Measurements from ENCODE around the gene LRRC47. TPM values are rescaled to one million over a fixed set of nuclear protein-coding genes. Genes with fewer than 3 reads are reported as not detected.
A peak's percentile ranks its signal among the peaks of the same experiment; 100 is the strongest.

The LRRC47 gene
- polyA plus RNA-seq, 1 of the 3 experiments (the other 2 are of a cell fraction): 34.6 TPM

DNA sequence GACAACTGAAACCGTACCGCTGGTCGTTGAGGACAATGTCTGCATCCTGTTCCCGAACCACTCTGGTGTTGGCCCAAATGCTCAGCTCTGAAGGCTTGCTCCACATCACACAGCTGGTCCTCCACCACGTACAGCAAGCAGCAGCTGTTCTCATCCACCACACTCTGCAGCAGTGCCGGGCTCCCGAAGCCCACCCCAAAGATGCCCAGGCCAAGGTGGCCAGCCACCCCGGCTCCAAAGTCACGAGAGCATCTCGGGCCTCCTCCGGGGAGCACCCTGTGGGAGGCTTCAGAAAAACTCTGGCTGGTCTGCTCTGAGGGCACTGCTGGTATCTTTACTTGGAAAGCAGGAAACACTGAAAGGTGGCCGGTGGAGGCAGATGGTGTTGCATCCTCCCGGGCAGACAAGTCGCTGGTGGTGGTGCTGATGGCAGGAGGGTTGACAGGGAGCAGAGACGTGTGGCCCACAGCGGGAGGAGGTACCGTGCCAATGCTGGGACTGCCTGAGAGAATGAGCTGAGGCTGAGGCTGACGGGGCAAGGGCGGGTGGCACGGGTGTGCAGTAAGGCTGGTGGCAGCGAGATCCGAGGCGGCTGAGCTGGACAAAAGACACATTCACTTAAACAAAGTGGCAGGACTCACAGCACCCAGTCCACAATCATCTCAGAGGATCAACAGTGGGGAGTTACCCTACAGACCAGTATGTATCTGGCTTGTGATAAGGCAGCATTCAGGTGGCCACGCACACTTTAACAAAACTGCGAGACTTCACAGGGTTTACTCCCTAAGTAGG, 50.5 kb downstream of the LRRC47 start:
- Histone ChIP-seq H3K9me3 (no peaks in the 10 kb centered on the region), H3K9ac (no peak overlapping the region), H3K27ac (ENCODE audit: low read depth in 2 of 2, low read length in 1 of 2) (no peak overlapping the region), H3K79me2 (ENCODE audit: insufficient read depth) (peaks cover 4% of the 10 kb centered on the region; the same call in 1 of the 2 replicates), H3F3A (replicated peaks; ENCODE audit: insufficient read depth) (peaks cover 10% of the 10 kb centered on the region), H3K4me3 (ENCODE audit: low read depth in 2 of 2, low read length in 1 of 2) (peak overlapping the region; percentile 56 to 79; a peak in 3 of 4 replicates), H4K20me1 (ENCODE audit: insufficient read depth) (no peaks in the 10 kb centered on the region), H3K9me2 (no peaks in the 10 kb centered on the region), H3K4me2 (peak overlapping the region; percentile 75; the same call in 1 of the 2 replicates), H3K4me1 (ENCODE audit: control insufficient read depth in 1 of 2, insufficient read depth in 2 of 2, low read depth in 1 of 2, low read length in 1 of 2) (peaks cover 0 to 28% of the 10 kb centered on the region in 2 experiments; a peak in 1 of 4 replicates), H3K27me3 (ENCODE audit: insufficient read depth) (no peaks in the 10 kb centered on the region), H3K36me3 (replicated peaks in 1 of 2; ENCODE audit: control insufficient read depth in 1 of 2, insufficient read depth in 2 of 2, low read length in 1 of 2) (peaks cover 0 to 19% of the 10 kb centered on the region in 2 experiments), H2AFZ (ENCODE audit: low read depth) (no peak overlapping the region)
- POLR2A ChIA-PET: no interaction called here
- CTCF ChIA-PET: interaction anchor here (1.4 kb wide), 2 partner anchors 22 to 30 kb away, joined by 4 to 5 read pairs; no protein-coding TSS in a partner anchor
- no peak for DNase-seq
- TF ChIP-seq IRF3 (IDR thresholded peaks at IDR 0.05; ENCODE audit: low read depth, low read length) (no peak), EZH2phosphoT487 (IDR thresholded peaks at IDR 0.05; ENCODE audit: borderline replicate concordance, low read depth) (no peak), FOXM1 (IDR thresholded peaks at IDR 0.05; ENCODE audit: low read depth) (no peak), NFIC (IDR thresholded peaks at IDR 0.05; ENCODE audit: borderline replicate concordance) (no peak), YY1 (IDR thresholded peaks at IDR 0.05; ENCODE audit: low read depth) (no peak), GATA2 (CRISPR knock-in tag; IDR thresholded peaks at IDR 0.05) (no peak), TEAD4 (IDR thresholded peaks at IDR 0.05; ENCODE audit: borderline replicate concordance, insufficient read depth) (no peak), EP300 (IDR thresholded peaks at IDR 0.05; ENCODE audit: borderline replicate concordance in 1 of 2, low read depth in 1 of 2, low read length in 1 of 2) (no peak), REST (IDR thresholded peaks at IDR 0.05; ENCODE audit: low read depth, low read length) (no peak), TAF1 (IDR thresholded peaks at IDR 0.05; ENCODE audit: borderline replicate concordance, low read depth, low read length) (no peak), GABPA (IDR thresholded peaks at IDR 0.05; ENCODE audit: low read depth) (no peak), SIN3A (IDR thresholded peaks at IDR 0.05; ENCODE audit: borderline replicate concordance, low read depth, low read length) (no peak), RFX5 (IDR thresholded peaks at IDR 0.05; ENCODE audit: low read length) (no peak), RCOR1 (IDR thresholded peaks at IDR 0.05; ENCODE audit: low read length) (no peak), RXRA (IDR thresholded peaks at IDR 0.05; ENCODE audit: borderline replicate concordance, low read depth) (no peak), ZBTB33 (IDR thresholded peaks at IDR 0.05; ENCODE audit: borderline replicate concordance, low read depth) (no peak), JUND (IDR thresholded peaks at IDR 0.05) (no peak)
- TF ChIP-seq, protein P1, sequence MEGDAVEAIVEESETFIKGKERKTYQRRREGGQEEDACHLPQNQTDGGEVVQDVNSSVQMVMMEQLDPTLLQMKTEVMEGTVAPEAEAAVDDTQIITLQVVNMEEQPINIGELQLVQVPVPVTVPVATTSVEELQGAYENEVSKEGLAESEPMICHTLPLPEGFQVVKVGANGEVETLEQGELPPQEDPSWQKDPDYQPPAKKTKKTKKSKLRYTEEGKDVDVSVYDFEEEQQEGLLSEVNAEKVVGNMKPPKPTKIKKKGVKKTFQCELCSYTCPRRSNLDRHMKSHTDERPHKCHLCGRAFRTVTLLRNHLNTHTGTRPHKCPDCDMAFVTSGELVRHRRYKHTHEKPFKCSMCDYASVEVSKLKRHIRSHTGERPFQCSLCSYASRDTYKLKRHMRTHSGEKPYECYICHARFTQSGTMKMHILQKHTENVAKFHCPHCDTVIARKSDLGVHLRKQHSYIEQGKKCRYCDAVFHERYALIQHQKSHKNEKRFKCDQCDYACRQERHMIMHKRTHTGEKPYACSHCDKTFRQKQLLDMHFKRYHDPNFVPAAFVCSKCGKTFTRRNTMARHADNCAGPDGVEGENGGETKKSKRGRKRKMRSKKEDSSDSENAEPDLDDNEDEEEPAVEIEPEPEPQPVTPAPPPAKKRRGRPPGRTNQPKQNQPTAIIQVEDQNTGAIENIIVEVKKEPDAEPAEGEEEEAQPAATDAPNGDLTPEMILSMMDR (IDR thresholded peaks at IDR 0.05): no peak
- 76% methylated on average over 16 of the region's 25 CpGs for WGBS (ENCODE audit: low lambda C conversion rate)

Data from SK-N-SH (cell line).